MM.1S (cell line): ENCODE results near the gene ITPR1.

Experiments used
- DNase-seq: peaks from one replicate; pipeline ENCODE4 v3.0.0-alpha.2; 2015
- H2AFZ ChIP-seq: fragments of 300-600 bp; sonication (generic); 2 replicates; pipeline ENCODE4 v1.6.0; 2016; ENCODE audit warnings: antibody characterized with exemption, low read length
- H3F3A ChIP-seq: fragments of 300-600 bp; sonication (generic); 2 replicates; pipeline ENCODE4 v1.6.1; 2016; ENCODE audit warnings: mild to moderate bottlenecking, antibody characterized with exemption, low read length, moderate library complexity, mixed read lengths; ENCODE audit not compliant: insufficient read depth
- H3K27ac ChIP-seq: fragments of 300-600 bp; sonication (generic); 2 replicates; pipeline ENCODE4 v1.5.1; 2016; ENCODE audit warnings: mild to moderate bottlenecking, low read length
- H3K27me3 ChIP-seq: fragments of 300-600 bp; sonication (generic); replicated peaks from 2 replicates; pipeline ENCODE4 v1.6.0; 2016; ENCODE audit warnings: low read length; ENCODE audit not compliant: insufficient read depth
- H3K36me3 ChIP-seq: fragments of 300-600 bp; sonication (generic); replicated peaks from 2 replicates; pipeline ENCODE4 v1.6.1; 2016; ENCODE audit warnings: mild to moderate bottlenecking, low read length, mixed read lengths; ENCODE audit not compliant: insufficient read depth
- H3K4me1 ChIP-seq: fragments of 300-600 bp; sonication (generic); 2 replicates; pipeline ENCODE4 v1.6.1; 2016; ENCODE audit warnings: low read length, mixed read lengths
- H3K4me2 ChIP-seq: fragments of 300-600 bp; sonication (generic); 2 replicates; pipeline ENCODE4 v1.6.0; 2016; ENCODE audit warnings: low read depth, low read length
- H3K4me3 ChIP-seq: fragments of 300-600 bp; sonication (generic); 2 replicates; pipeline ENCODE4 v1.5.1; 2016; ENCODE audit warnings: low read length, mixed read lengths
- H3K79me2 ChIP-seq: fragments of 300-600 bp; sonication (generic); 2 replicates; pipeline ENCODE4 v1.6.1; 2016; ENCODE audit warnings: mixed run types, low read length, mixed read lengths
- H3K9ac ChIP-seq: fragments of 300-600 bp; sonication (generic); 2 replicates; pipeline ENCODE4 v1.6.1; 2016; ENCODE audit warnings: low read length, mixed read lengths
- H3K9me2 ChIP-seq: fragments of 300-600 bp; sonication (generic); replicated peaks from 2 replicates; pipeline ENCODE4 v1.6.1; 2016; ENCODE audit warnings: mild to moderate bottlenecking, low read length, mixed read lengths; ENCODE audit not compliant: insufficient read depth
- H3K9me3 ChIP-seq: fragments of 300-600 bp; sonication (generic); replicated peaks from 2 replicates; pipeline ENCODE4 v1.6.1; 2016; ENCODE audit warnings: mild to moderate bottlenecking, low read length, mixed read lengths; ENCODE audit not compliant: insufficient read depth
- H4K20me1 ChIP-seq: fragments of 300-600 bp; sonication (generic); 2 replicates; pipeline ENCODE4 v1.6.1; 2016; ENCODE audit warnings: mild to moderate bottlenecking, low read length, moderate library complexity, mixed read lengths; ENCODE audit not compliant: insufficient read depth
- CTCF ChIP-seq: fragments of 300-600 bp; sonication (generic); IDR thresholded peaks from 2 replicates; pipeline ENCODE4 v1.5.1; 2016; ENCODE audit warnings: antibody characterized with exemption, low read length, mixed read lengths
- EZH2 ChIP-seq: fragments of 300-600 bp; sonication (generic); optimal IDR thresholded peaks from 2 replicates; pipeline ENCODE3; 2017; ENCODE audit warnings: low read depth, mild to moderate bottlenecking, antibody characterized with exemption, low read length, mixed read lengths
- EZH2phosphoT487 ChIP-seq: fragments of 300-600 bp; sonication (generic); IDR thresholded peaks from 2 replicates; pipeline ENCODE4 v1.6.1; 2018; ENCODE audit warnings: antibody characterized with exemption, low read length

The ITPR1 gene

GRCh38 chr3:4665197-4665596 is 172.0 kb downstream of the ITPR1 start:
- H3K4me1 ChIP-seq: no peaks in the 10 kb centered on the region
- H3K27me3 ChIP-seq: no peaks in the 10 kb centered on the region
- H3K36me3 ChIP-seq: no peaks in the 10 kb centered on the region
- no peak overlapping the region for H3K4me2 ChIP-seq
- H3K9ac ChIP-seq: no peak overlapping the region
- no peaks in the 10 kb centered on the region for H3F3A ChIP-seq
- no peak for TF ChIP-seq EZH2phosphoT487
- no peak for TF ChIP-seq CTCF
- TF ChIP-seq EZH2: no peak
- H3K4me3 ChIP-seq: no peak overlapping the region
- DNase-seq: no peak
- no peaks in the 10 kb centered on the region for H3K79me2 ChIP-seq
- no peaks in the 10 kb centered on the region for H3K9me3 ChIP-seq
- H3K9me2 ChIP-seq: no peaks in the 10 kb centered on the region
- H3K27ac ChIP-seq: no peak overlapping the region
- H2AFZ ChIP-seq: no peak overlapping the region
- no peaks in the 10 kb centered on the region for H4K20me1 ChIP-seq

GRCh38 chr3:4666071-4666470 is 172.9 kb downstream of the ITPR1 start:
- Histone ChIP-seq H3F3A (no peaks in the 10 kb centered on the region), H3K9ac (no peak overlapping the region), H3K9me3 (no peaks in the 10 kb centered on the region), H3K4me2 (no peak overlapping the region), H3K9me2 (no peaks in the 10 kb centered on the region), H3K4me1 (no peaks in the 10 kb centered on the region), H3K4me3 (no peak overlapping the region), H3K27ac (no peak overlapping the region), H3K36me3 (no peaks in the 10 kb centered on the region), H3K79me2 (no peaks in the 10 kb centered on the region), H4K20me1 (no peaks in the 10 kb centered on the region), H2AFZ (no peak overlapping the region), H3K27me3 (no peaks in the 10 kb centered on the region)
- TF ChIP-seq EZH2phosphoT487: no peak
- no peak for TF ChIP-seq CTCF
- TF ChIP-seq EZH2: no peak
- no peak for DNase-seq

GRCh38 chr3:4670352-4670751 is 177.2 kb downstream of the ITPR1 start:
- Histone ChIP-seq H3K9ac (no peak overlapping the region), H3K9me2 (no peaks in the 10 kb centered on the region), H3K9me3 (no peaks in the 10 kb centered on the region), H3K4me1 (no peaks in the 10 kb centered on the region), H3K27ac (no peak overlapping the region), H3K36me3 (no peaks in the 10 kb centered on the region), H3F3A (no peaks in the 10 kb centered on the region), H3K27me3 (no peaks in the 10 kb centered on the region), H4K20me1 (no peaks in the 10 kb centered on the region), H3K79me2 (no peaks in the 10 kb centered on the region), H2AFZ (no peak overlapping the region), H3K4me2 (no peak overlapping the region), H3K4me3 (no peak overlapping the region)
- TF ChIP-seq EZH2 (no peak), CTCF (no peak), EZH2phosphoT487 (no peak)
- no peak for DNase-seq
